ENCODE measurements around the gene WNT2B.

- TF ChIP-seq, protein P1, sequence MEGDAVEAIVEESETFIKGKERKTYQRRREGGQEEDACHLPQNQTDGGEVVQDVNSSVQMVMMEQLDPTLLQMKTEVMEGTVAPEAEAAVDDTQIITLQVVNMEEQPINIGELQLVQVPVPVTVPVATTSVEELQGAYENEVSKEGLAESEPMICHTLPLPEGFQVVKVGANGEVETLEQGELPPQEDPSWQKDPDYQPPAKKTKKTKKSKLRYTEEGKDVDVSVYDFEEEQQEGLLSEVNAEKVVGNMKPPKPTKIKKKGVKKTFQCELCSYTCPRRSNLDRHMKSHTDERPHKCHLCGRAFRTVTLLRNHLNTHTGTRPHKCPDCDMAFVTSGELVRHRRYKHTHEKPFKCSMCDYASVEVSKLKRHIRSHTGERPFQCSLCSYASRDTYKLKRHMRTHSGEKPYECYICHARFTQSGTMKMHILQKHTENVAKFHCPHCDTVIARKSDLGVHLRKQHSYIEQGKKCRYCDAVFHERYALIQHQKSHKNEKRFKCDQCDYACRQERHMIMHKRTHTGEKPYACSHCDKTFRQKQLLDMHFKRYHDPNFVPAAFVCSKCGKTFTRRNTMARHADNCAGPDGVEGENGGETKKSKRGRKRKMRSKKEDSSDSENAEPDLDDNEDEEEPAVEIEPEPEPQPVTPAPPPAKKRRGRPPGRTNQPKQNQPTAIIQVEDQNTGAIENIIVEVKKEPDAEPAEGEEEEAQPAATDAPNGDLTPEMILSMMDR (IDR thresholded peaks at IDR 0.05; ENCODE audit: low read depth, low read length), result no peak
- TF ChIP-seq MAX (IDR thresholded peaks at IDR 0.05; ENCODE audit: low read depth, low read length), result no peak
Observed at GRCh38 chr1:112544751-112545150, 36.0 kb downstream of the WNT2B start.
